ENCODE results near the gene LIG1. TPM values are rescaled to one million over a fixed set of nuclear protein-coding genes. Genes with fewer than 3 reads are reported as not detected.
A peak's percentile ranks its signal among the peaks of the same experiment; 100 is the strongest.

LIG1 gene
- total and polyA plus RNA-seq, 2 of the 13 experiments (the other 11 are each of a cell fraction or from before 2014, with no cell fraction given): 20.1 to 64.4 TPM

DNA sequence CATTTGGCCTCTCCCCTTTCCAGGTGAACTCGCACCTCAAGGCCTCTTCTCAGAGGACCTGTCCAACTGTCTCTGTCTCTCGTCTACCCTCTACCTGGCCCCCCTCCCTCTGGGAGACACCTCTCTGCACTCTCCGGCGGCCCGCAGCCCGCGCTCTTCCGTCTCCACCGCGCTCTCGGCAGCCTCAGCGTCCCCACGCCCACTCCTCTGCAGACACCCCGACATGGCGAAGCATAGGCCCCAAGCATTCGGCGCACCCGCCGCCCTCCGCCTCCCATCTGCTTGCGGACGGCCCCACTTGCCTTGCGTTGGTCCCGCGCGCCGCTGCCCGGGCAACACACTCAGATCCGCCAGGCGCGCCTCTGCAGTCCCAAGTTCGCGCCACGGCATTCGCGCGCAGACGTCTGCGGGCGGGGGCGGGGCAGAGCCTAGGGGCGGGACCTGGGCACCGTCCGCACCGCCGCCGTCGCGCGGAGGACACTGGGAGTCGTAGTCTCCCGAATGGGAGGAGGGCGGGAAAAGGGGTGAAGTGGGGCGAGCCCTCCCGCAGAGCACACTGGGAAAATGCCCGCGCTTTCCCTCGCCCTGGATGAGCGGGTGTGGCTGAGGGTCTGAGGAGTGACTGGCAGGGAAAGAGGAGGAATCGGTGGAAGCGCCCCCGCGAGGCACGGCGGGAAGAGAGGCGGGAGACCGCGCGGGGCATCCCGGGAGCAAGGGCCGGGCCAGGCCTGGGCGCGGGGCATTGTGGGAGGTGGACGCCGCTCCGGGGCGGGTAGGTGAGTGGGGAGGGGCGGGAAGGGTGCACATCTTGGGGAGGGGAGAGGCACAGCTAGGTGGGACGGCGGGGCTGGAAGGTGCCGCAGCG is at the start of gene LIG1, which contains the start of gene ZSWIM9 (continued):
- TF ChIP-seq, protein P1, sequence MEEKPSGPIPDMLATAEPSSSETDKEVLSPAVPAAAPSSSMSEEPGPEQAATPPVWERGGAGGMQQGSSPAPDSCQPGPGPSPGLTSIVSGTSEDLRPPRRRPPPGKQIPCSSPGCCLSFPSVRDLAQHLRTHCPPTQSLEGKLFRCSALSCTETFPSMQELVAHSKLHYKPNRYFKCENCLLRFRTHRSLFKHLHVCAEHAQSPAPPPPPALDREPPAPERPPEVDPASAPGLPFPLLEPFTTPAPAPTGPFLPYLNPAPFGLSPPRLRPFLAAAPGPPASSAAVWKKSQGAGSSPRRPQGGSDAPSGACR (CRISPR knock-in tag; IDR thresholded peaks at IDR 0.05): 0 out of 2 replicates have a peak, but pooled peaks have one; percentile 24
- TF ChIP-seq, protein P2, sequence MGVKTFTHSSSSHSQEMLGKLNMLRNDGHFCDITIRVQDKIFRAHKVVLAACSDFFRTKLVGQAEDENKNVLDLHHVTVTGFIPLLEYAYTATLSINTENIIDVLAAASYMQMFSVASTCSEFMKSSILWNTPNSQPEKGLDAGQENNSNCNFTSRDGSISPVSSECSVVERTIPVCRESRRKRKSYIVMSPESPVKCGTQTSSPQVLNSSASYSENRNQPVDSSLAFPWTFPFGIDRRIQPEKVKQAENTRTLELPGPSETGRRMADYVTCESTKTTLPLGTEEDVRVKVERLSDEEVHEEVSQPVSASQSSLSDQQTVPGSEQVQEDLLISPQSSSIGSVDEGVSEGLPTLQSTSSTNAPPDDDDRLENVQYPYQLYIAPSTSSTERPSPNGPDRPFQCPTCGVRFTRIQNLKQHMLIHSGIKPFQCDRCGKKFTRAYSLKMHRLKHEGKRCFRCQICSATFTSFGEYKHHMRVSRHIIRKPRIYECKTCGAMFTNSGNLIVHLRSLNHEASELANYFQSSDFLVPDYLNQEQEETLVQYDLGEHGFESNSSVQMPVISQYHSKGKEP (CRISPR knock-in tag; IDR thresholded peaks at IDR 0.05): no peak; the same call in 1 of the 2 replicates
- TF ChIP-seq CCAR2 (optimal IDR thresholded peaks at IDR 0.05; ENCODE audit: low read depth, low read length): no peak
- TF ChIP-seq, protein P3, sequence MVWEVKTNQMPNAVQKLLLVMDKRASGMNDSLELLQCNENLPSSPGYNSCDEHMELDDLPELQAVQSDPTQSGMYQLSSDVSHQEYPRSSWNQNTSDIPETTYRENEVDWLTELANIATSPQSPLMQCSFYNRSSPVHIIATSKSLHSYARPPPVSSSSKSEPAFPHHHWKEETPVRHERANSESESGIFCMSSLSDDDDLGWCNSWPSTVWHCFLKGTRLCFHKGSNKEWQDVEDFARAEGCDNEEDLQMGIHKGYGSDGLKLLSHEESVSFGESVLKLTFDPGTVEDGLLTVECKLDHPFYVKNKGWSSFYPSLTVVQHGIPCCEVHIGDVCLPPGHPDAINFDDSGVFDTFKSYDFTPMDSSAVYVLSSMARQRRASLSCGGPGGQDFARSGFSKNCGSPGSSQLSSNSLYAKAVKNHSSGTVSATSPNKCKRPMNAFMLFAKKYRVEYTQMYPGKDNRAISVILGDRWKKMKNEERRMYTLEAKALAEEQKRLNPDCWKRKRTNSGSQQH (CRISPR knock-in tag; IDR thresholded peaks at IDR 0.05; ENCODE audit: low read depth): 0 out of 2 replicates have a peak, but pooled peaks have one; percentile 51
- TF ChIP-seq, protein P4, sequence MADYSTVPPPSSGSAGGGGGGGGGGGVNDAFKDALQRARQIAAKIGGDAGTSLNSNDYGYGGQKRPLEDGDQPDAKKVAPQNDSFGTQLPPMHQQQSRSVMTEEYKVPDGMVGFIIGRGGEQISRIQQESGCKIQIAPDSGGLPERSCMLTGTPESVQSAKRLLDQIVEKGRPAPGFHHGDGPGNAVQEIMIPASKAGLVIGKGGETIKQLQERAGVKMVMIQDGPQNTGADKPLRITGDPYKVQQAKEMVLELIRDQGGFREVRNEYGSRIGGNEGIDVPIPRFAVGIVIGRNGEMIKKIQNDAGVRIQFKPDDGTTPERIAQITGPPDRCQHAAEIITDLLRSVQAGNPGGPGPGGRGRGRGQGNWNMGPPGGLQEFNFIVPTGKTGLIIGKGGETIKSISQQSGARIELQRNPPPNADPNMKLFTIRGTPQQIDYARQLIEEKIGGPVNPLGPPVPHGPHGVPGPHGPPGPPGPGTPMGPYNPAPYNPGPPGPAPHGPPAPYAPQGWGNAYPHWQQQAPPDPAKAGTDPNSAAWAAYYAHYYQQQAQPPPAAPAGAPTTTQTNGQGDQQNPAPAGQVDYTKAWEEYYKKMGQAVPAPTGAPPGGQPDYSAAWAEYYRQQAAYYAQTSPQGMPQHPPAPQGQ (CRISPR knock-in tag; IDR thresholded peaks at IDR 0.05; ENCODE audit: borderline replicate concordance): no peak
- TF ChIP-seq MEIS1 (CRISPR knock-in tag; IDR thresholded peaks at IDR 0.05; ENCODE audit: borderline replicate concordance): no peak
- TF ChIP-seq ZNF326 (CRISPR knock-in tag; IDR thresholded peaks at IDR 0.05; ENCODE audit: borderline replicate concordance): no peak
- TF ChIP-seq PPARG (CRISPR knock-in tag; conservative IDR thresholded peaks at IDR 0.05): peak; percentile 55; the same call in 1 of the 2 replicates
- TF ChIP-seq ZNF652 (CRISPR knock-in tag; IDR thresholded peaks at IDR 0.05; ENCODE audit: borderline replicate concordance, low read depth): no peak
- TF ChIP-seq ZMAT3 (CRISPR knock-in tag; conservative IDR thresholded peaks at IDR 0.05): no peak
- TF ChIP-seq ZKSCAN1 (IDR thresholded peaks at IDR 0.05; ENCODE audit: low read length): no peak
- no peak for TF ChIP-seq FIP1L1 (IDR thresholded peaks at IDR 0.05; ENCODE audit: borderline replicate concordance, insufficient read depth, low read depth, low read length)
- TF ChIP-seq, protein P5, sequence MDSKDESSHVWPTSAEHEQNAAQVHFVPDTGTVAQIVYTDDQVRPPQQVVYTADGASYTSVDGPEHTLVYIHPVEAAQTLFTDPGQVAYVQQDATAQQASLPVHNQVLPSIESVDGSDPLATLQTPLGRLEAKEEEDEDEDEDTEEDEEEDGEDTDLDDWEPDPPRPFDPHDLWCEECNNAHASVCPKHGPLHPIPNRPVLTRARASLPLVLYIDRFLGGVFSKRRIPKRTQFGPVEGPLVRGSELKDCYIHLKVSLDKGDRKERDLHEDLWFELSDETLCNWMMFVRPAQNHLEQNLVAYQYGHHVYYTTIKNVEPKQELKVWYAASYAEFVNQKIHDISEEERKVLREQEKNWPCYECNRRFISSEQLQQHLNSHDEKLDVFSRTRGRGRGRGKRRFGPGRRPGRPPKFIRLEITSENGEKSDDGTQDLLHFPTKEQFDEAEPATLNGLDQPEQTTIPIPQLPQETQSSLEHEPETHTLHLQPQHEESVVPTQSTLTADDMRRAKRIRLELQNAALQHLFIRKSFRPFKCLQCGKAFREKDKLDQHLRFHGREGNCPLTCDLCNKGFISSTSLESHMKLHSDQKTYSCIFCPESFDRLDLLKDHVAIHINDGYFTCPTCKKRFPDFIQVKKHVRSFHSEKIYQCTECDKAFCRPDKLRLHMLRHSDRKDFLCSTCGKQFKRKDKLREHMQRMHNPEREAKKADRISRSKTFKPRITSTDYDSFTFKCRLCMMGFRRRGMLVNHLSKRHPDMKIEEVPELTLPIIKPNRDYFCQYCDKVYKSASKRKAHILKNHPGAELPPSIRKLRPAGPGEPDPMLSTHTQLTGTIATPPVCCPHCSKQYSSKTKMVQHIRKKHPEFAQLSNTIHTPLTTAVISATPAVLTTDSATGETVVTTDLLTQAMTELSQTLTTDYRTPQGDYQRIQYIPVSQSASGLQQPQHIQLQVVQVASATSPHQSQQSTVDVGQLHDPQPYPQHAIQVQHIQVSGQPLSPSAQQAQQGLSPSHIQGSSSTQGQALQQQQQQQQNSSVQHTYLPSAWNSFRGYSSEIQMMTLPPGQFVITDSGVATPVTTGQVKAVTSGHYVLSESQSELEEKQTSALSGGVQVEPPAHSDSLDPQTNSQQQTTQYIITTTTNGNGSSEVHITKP (CRISPR knock-in tag; IDR thresholded peaks at IDR 0.05; ENCODE audit: low read depth): no peak
- no peak for TF ChIP-seq ZNF232 (CRISPR knock-in tag; IDR thresholded peaks at IDR 0.05; ENCODE audit: borderline replicate concordance)
- TF ChIP-seq, protein P6, sequence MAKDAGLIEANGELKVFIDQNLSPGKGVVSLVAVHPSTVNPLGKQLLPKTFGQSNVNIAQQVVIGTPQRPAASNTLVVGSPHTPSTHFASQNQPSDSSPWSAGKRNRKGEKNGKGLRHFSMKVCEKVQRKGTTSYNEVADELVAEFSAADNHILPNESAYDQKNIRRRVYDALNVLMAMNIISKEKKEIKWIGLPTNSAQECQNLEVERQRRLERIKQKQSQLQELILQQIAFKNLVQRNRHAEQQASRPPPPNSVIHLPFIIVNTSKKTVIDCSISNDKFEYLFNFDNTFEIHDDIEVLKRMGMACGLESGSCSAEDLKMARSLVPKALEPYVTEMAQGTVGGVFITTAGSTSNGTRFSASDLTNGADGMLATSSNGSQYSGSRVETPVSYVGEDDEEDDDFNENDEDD (CRISPR knock-in tag; IDR thresholded peaks at IDR 0.05; ENCODE audit: borderline replicate concordance): peak; percentile 98
- TF ChIP-seq ADNP (CRISPR knock-in tag; IDR thresholded peaks at IDR 0.05): no peak
